Stimulated activated CD4-positive, alpha-beta T cell treated with anti-CD3 and anti-CD28 coated beads, Interleukin-12 subunit alpha, Interleukin-12 subunit beta, amount 100 ng/mL, for 48 hours (primary cell): Measurements from ENCODE around the gene SOS2.
"Not testable (repeated sequence)": the region's sequence is repeated elsewhere in the genome, so short reads cannot be mapped to it uniquely, and the experiment has no call there.

ENCODE experiments used
- DNase-seq, 3 donors: peaks; one replicate each; pipeline ENCODE4 v3.0.0-alpha.2; 2020; ENCODE audit warnings: low read depth in 2 of 3, low spot score in 1 of 3

The SOS2 gene

GRCh38 chr14:50228313-50228712 is 3.1 kb downstream of the SOS2 start:
- no peak for DNase-seq

GRCh38 chr14:50225974-50226297 is 5.4 kb downstream of the SOS2 start:
- DNase-seq = no peak

GRCh38 chr14:50225067-50225973 is 6.1 kb downstream of the SOS2 start:
- no peak for DNase-seq

GRCh38 chr14:50222055-50222613 is 9.2 kb downstream of the SOS2 start:
- no peak for DNase-seq

- no peak for DNase-seq
Measured at GRCh38 chr14:50218501-50218900, 12.9 kb downstream of the SOS2 start.

- DNase-seq = no peak
Measured at GRCh38 chr14:50215416-50215815, 16.0 kb downstream of the SOS2 start.

- DNase-seq = no peak
Measured at GRCh38 chr14:50213795-50214194, 17.6 kb downstream of the SOS2 start.

GRCh38 chr14:50212726-50213125 is 18.7 kb downstream of the SOS2 start:
- DNase-seq = no peak

GRCh38 chr14:50210074-50210473 is 21.3 kb downstream of the SOS2 start:
- DNase-seq = no peak

- DNase-seq = no peak
Measured at GRCh38 chr14:50198499-50198898, 32.9 kb downstream of the SOS2 start.

- DNase-seq = no peak
Measured at GRCh38 chr14:50191499-50191898, 39.9 kb downstream of the SOS2 start.

GRCh38 chr14:50186107-50186506 is 45.3 kb downstream of the SOS2 start:
- no peak for DNase-seq

- DNase-seq = no peak
Measured at GRCh38 chr14:50173891-50174290, 57.5 kb downstream of the SOS2 start.

- DNase-seq = no peak
Measured at GRCh38 chr14:50171895-50172294, 59.5 kb downstream of the SOS2 start.

- DNase-seq = not testable (repeated sequence)
Measured at GRCh38 chr14:50167381-50167780, 64.0 kb downstream of the SOS2 start.

GRCh38 chr14:50156111-50156510 is 75.3 kb downstream of the SOS2 start:
- no peak for DNase-seq

- DNase-seq = no peak
Measured at GRCh38 chr14:50148799-50149198, 82.6 kb downstream of the SOS2 start.

- no peak for DNase-seq
Measured at GRCh38 chr14:50139192-50139591, 92.2 kb downstream of the SOS2 start.

- DNase-seq = no peak
Measured at GRCh38 chr14:50127802-50128201, 103.6 kb downstream of the SOS2 start.

- no peak for DNase-seq
Measured at GRCh38 chr14:50123062-50123461, 108.3 kb downstream of the SOS2 start.

GRCh38 chr14:50122291-50122690 is 109.1 kb downstream of the SOS2 start:
- DNase-seq = no peak

GRCh38 chr14:50121486-50121885 is 109.9 kb downstream of the SOS2 start:
- DNase-seq = no peak

GRCh38 chr14:50117456-50117855 is 113.9 kb downstream of the SOS2 start:
- no peak for DNase-seq
